HG03342 (cell line): Measurements from ENCODE around the gene ARHGAP10.

Experiments
- ATAC-seq: cut with Tn5 transposase; IDR thresholded peaks from one replicate; pipeline ENCODE4 v1.9.1; 2021; ENCODE audit warnings: mild to moderate bottlenecking, moderate library complexity; ENCODE audit not compliant: unreplicated experiment

The ARHGAP10 gene

DNA sequence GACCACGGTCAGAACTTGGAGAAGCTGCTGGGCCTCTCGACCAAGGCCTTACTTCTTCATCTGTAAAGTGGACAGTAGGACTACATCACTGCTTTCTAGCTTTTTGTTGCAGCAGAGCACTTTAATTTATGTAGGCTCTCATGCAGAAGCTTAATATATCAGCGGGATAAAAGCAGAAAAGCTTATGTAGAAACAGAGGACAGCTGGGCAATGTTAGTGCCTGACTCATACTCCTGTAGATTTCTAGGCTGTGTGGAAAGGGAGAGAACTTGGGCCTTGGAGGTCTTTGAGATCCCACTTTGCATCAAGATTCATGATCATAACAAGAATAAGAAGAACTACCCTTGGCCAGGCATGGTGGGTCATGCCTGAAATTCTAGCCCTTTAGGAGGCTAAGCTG, 91.2 kb downstream of the ARHGAP10 start:
- no peak for ATAC-seq

DNA sequence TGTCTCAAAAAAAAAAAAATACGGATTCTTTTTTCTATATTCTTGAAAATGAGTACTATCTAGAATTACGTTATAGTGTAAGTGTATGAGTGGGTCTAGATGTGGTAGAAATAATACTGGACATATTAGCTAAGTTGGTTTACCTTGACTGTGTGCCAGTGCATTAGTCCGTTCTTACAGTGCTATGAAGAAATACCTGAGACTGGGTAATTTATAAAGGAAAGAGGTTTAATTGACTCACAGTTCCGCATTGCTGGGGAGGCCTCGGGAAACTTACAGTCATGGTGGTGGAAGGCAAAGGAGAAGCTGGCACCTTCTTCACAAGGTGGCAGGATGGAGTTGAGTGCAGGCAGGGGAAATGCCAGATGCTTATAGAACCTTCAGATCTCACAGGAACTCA, 92.4 kb downstream of the ARHGAP10 start:
- no peak for ATAC-seq

DNA sequence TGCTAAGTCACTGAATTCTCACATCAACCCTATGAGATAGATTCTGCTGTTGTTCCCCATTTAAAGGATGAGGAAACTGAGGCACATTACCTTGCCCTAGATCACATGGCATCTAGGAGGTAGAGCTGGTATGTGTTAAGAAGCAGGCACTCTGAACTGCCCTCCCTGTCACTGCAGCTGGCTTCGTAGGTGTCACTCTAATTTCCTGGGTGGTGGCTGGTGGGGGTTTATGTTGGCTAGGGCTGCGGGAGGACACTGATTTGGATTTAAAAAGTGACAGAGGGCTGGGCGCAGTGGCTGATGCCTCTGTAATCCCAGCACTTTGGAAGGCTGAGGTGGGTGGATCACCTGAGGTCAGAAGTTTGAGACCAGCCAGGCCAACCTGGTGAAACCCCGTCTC, 93.0 kb downstream of the ARHGAP10 start:
- no peak for ATAC-seq

DNA sequence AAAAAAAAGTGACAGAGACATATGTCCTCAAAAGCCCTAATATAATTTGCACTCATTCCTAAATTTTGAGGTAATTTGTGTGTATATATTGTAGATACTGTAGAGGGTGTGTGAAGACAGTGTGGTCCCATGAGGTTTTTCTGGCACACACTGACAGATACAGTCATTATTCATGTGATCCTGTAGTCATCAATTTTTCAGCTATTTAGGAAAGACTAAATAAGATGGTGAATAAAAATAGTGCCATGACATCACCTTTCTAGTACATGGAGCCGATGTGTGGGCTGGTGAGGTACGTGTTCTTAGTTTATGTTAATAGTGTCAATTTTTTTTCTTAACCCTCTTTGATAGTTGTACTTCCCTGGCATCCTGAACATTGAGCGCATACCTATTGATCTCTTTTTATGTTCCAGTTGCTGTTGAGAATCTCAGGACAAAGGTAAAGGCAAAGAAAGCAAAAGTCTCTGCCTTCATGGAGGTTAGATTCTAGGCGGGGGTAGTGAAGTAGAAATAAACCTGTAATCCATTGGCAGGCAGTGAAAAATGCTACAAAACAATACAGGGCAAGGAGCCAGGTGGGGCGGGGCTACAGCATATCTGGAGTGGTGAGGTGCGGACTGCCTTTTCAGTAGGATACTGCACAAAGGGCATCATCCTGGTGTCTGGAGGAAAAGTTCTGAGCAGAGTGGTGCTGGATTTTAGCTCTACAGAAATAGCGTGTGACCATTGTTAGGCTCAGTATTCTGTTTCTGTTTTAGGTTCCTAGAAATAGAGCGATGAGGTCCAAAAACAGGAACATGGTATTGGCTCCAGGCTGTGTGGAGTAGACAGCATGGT, 93.8 kb downstream of the ARHGAP10 start:
- peak; percentile 32 for ATAC-seq

DNA sequence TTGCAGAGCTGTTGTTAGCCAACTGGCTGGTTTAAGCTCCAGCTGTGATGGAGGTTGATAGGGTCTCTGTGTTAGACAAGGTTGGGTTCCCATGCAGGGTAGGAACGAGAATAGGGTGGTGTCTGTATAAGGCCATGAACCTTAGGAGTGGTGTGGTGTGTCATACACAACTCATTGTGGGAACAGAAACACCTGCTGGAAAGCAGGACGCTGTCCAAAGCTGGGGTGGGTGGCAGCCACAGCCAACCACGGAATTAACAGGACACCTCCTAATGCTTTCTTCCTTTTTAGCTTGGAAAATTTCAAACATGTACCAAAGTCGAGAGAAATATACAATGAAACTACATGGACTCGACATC, 94.4 kb downstream of the ARHGAP10 start:
- ATAC-seq: no peak

DNA sequence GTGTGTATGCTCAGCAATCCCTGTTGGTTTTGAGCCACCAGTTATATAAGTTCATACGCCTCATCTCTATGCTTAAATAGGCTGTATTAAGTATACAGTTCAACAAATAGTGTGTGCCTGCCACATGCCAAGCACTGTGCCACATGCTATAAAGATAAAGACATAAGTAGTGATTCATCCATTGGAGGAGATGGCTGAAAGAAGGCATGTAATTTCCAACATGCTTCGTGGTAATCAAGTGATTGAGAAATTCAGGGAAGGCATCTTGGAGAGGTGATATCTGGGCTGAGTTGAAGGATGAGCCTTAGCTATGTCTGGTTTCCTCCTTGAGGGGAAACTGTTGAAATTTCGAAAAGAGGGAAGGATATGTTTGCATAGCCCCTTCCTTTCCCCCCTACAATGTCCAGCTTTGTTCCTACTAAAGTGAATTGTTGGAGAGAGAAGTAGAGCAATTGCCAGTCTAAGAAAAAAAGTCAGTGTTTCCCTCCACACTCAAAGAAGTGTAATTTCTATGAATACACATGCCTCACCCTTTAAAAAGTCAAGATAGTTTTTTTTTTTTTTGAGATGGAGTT, 96.5 kb downstream of the ARHGAP10 start:
- no peak for ATAC-seq

DNA sequence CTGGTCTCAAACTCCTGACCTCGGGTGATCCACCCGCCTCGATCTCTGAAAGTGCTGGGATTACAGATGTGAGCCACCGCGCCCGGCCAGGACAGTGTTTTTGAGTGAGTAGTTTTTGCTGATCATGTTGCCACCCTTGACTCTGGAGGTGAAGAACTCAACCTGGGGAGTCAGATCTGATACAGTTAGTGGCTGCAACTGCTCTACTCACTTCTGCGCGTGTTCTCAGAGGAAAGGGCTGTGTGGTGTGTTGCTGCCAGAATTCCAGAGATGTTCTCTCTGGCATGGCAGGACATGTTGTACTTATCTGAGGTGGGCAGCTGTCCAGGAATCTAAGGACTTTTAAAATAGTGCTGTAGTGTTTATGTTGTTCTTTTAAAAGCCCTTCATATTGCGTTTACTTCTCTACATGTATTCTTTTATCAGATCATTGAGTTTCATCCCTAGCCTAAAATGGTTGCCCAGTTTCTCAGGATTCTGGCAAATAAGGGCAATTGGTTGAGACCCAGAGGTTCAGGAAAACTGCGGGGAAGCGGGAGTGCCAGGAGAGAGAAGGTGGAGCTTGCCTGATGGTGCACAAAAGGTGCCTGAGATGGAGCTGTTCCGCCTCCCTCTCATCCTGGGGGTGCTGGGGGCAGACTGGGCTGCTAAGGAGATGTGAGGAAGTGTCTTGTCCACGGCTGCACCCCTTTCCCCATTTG, 97.7 kb downstream of the ARHGAP10 start:
- ATAC-seq: no peak

DNA sequence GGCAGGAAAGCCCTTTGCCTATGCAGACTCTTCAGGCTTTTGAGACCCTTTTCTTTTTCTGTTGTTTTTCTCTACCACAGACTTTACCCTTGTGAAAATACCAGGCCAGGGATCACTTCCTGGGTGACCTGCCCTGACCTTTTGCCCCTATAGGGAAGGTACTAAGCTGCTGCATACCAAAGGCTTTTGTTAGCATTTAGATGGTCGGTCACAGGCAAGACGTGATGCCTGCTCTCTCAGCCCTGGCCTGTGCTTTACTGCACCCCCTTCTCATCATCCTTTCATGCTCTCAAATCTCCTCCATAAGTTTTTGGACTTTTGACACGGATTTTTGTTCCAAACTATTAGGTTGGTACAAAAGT, 98.2 kb downstream of the ARHGAP10 start:
- no peak for ATAC-seq

DNA sequence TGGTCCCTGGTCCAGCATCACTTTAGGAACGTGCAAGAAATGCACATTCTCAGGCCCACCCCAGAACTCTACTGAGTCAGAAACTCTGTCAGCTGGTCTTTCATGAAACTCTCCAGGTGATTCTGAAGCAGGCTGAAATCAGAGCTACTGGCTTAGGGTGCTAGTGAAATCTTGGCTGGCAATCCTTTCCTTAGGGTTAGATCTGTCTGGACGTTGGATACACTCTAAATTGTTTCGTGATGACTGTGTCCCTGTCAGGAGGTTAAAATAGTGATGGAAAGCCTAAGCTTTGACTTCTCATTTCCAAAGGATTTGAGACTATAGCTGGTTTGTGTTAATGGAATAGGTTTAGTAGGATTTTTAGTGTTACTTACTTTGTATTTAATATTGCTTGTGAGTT, 99.1 kb downstream of the ARHGAP10 start:
- no peak for ATAC-seq

DNA sequence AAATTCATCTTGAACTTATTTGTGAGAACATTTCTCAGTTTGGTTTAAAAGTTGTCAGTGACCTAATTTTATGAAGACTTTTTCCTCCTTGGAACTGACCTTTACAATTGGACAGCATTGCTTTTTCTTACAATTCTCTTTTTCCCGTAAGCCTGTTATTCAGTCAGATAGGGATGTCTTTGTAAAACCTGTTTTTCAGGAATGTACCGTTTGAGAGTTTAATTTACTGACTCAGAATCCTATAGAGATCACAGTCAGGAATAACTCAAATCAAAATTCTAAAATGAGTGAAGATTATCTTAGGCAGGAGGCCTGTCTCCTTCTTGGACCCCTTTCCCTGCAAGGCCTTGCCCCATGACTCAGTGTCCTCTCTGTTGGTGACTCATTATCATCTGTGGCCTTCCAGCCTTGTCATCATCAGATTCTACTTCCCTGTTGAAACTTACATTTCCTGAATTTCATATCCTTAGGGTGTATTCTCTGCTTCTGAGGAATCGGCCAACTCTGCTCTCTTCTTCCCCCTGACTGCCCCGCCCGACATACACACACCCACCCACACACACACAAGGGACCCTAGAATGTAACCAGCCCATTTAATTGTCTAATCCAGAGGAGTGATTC, 99.8 kb downstream of the ARHGAP10 start:
- ATAC-seq: no peak

DNA sequence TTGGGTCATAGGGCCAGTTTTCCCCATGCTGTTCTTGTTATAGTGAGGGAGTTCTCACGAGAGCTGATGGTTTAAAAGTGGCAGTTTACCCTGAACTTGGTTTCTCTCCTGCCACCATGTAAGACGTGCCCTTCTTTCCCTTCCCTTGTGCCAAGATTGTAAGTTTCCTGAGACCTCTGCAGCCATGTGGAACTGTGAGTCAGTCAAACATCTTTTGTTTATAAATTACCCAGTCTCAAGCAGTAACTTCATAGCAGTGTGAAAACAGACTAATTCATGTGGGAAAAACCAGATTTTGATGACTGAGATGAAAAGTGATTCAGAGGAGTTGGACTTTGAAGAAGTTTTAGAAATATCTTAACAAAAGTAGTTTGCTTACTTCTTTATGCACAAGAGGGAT, 101.4 kb downstream of the ARHGAP10 start:
- no peak for ATAC-seq

DNA sequence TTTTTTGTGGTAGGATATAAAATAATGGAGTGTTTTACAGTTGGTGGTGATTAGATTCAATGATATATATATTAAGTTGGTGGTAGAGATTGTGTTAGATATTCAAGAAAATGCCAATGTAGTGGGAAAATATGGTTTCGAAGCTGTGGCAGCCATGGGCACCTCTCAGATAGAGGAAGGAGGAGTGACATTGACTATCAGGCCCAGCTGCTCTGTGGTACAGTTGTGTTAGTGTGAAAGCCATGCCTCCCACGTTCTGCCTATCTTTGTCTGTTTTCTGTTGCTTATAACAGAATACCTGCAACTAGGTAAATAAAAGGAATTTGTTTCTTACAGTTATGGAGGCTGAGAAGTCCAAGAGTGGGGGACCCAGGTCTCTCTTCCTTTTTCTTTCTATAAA, 101.9 kb downstream of the ARHGAP10 start:
- ATAC-seq: no peak

DNA sequence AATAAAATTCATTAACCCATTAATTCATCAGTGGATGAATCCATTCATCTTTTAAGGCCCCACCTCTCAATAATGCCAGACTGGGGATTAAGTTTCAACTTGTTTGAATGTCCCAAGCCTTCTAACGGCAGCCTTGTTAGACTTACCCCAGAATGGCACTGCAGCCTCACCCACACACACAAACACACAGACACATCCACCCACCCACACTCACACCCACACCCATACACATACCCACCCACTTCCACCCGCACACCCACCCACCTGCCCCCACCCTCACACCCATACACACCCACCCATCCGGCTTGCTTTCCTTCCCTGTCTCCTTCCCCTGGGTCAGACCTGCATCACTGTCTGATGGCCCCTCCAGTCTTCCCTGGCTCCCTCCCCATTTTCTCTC, 102.6 kb downstream of the ARHGAP10 start:
- no peak for ATAC-seq

DNA sequence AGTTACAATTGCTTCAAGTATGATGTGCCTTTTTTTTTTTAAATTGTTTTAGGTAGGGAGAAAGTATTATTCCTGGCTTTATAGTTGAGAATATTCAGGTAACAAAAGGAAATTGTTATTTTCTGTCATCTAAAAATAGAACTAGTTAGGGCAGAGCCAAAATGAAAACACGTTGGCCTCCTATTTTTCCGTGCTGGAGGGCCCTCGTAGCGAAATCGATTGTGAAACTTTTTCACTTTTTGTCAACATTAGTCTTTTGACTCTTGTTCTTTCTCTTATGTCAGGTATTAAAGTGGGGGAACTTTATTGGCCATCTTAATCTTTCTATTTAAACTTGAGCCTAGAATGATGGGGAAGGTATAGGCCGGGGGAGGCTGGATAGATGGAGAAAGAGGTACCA, 104.9 kb downstream of the ARHGAP10 start:
- ATAC-seq: no peak

DNA sequence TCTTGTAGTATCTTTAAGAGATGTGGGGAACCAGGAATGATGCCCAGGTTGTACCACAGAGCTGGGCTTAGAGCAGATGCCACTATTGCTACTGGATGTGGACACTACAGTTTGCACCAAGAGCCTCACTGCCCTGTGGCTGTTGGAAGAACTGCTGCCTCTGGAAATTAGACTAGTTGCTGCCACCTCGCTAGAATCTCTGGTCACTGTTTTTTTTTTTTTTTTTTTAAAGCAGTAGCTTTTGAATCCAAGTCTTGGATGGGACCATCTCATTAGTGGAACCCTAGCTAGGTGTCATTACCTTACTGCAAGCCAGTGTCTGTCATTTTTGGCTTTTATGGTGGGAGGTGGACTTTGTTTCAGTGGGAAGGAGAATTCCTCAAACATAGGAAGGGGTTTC, 105.5 kb downstream of the ARHGAP10 start:
- ATAC-seq: peak; percentile 57

DNA sequence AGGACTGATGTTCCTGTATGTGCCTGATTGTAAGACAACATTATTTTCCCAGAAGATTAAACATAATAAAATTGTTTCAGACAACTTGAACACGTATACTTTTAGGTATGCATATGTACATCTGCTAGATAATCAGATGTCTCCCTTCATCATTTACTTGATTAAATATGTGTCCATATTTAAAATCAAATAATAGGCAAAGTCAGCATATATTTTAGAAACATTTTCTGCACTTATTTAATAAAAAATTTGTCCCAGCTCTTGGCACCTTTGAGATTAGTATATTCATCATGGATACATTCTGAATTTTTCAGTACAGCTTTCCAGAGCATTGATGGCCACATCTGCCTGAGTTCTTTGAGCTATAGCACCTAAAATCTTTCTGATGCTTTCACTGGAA, 106.0 kb downstream of the ARHGAP10 start:
- no peak for ATAC-seq

DNA sequence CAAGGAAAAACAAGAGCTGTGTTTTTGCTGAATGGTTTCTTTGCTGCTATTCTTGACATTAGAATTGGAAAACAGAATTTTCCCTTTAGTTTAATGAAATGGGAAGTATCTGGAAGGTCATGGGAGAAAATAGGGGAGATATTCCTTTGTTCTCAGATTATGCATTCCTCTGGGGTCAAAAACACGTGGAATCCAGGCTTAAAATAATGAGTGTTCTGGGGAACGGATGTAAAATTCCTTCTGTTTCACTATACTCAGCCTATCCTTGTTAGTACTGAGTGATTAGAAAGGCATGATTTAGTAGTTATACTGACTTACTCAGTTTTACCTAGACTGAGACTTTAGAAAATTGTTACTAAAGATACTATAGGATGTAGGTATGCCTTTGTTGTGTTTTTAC, 107.3 kb downstream of the ARHGAP10 start:
- ATAC-seq: no peak

DNA sequence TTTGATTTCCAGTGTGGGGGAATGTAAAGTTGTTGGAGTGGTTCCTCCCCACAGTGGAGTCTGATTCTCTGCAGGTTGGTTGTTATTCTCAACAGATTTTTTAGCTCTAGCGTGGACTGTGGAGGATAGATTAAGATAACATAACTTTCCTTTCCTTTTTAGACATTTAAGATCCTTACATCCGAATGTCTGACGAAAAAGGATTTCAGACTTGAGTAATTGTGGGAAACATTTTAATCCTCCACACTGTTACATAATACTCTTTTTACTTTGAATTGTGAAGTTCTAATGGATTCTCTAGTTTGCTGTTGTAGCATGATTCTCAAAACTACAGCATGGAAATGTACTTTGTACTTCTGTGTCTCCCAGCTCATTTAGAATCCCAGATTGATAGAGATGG, 107.8 kb downstream of the ARHGAP10 start:
- ATAC-seq: no peak

DNA sequence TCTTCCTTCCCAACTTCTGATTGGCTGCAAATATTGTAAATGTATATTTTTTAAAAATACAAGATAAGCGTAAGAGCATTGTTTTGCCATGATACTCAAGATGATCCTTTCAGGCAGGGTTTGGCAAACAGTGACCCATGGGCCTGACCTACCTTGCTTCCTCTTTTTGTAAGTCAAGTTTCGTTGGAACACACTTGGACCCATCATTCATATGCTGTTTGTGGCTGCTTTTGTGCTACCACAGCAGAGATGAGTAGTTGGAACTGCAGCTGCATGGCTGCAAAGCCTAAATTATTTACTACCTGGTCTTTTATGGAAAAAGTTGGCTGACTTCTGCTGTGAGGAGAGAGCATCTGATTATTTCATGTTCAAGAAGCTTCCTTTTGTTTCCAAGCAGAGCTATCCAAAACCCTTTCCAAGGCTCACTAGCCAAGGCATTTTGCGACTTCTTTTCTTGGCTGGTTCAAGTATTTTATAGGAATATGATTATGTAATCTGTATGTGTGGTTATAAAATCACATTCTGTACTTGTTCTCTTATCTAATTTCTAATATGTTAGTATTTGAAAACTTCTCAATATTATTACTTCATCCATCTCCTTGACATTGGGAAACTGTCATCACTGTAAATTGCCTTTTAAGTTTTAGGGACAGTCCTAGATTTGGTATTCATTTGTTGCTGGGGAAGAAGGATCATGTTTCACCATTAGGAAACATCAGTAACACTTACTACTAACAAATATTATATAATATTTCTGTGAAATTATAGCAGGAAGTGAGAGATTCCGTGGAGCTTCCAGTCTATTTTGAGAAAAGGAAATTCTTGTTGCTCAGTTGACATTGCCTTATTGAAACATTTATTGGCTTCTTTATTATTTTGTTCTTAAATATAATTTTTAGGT, 109.2 kb downstream of the ARHGAP10 start:
- ATAC-seq: peak; percentile 63

DNA sequence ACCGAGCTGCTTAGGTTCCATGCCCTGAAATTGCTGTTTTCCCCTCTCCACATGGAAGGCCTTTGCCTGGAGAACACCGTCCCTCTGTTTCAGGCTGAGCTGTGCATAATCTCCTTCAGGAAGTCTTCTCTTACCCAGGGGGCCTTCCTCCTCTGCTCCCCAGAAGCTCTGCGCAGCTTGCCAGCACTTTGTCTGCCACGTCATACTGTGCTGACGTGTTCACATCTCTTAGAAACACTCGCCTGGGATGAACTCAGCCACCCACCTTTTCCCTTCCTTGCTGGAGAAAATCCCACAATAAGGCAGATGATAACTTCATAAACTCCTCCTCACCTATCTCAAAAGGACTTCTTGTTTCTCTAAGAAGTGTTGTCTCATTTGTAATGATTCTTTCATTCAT, 110.7 kb downstream of the ARHGAP10 start:
- ATAC-seq: no peak

DNA sequence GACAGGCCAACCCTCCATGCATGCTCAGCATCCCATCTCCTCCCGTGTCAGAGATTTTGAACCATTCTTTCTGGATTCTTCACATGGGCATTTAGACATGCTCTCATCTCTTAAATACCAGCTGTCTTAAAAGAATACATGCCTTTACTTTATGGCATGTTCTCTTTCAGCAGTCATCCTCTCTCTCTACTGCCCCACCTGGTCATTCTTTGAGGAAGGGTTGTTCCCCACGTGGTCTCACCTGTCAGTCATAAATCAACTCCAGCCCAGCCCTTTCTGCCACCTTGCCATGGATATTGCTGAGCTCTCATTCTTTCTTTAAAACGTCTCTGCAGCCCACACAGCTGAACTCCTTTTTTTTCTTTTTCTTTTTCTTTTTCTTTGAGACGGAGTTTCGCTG, 111.3 kb downstream of the ARHGAP10 start:
- ATAC-seq: peak; percentile 45
